Nephron progenitor cell (in vitro differentiated cells): ENCODE data around the gene DEFB132.

Source experiments
- DNase-seq: peaks from one replicate; pipeline ENCODE4 v3.0.0; 2021
- H3K27ac Mint-ChIP-seq: 2 replicates; pipeline ENCODE4 v1.8.0; 2021; ENCODE audit warnings: mild to moderate bottlenecking, moderate library complexity, mixed read lengths
- H3K27me3 Mint-ChIP-seq: 2 replicates; pipeline ENCODE4 v1.8.0; 2021; ENCODE audit warnings: mild to moderate bottlenecking, low read depth, mixed read lengths; ENCODE audit not compliant: poor library complexity
- H3K36me3 Mint-ChIP-seq: 2 replicates; pipeline ENCODE4 v1.8.0; 2021; ENCODE audit warnings: low read depth, mixed read lengths
- H3K4me1 Mint-ChIP-seq: 2 replicates; pipeline ENCODE4 v1.8.0; 2021; ENCODE audit warnings: mixed read lengths
- H3K4me3 Mint-ChIP-seq: 2 replicates; pipeline ENCODE4 v1.8.0; 2021; ENCODE audit warnings: mild to moderate bottlenecking, moderate library complexity, mixed read lengths
- H3K9me3 Mint-ChIP-seq: 2 replicates; pipeline ENCODE4 v1.8.0; 2021; ENCODE audit warnings: mild to moderate bottlenecking, moderate library complexity, mixed read lengths
- TF ChIP-seq, protein P1 (sequence below): fragments of 200-600 bp; sonication (generic); IDR thresholded peaks from 2 replicates; pipeline ENCODE4 v1.5.0; 2021; ENCODE audit warnings: antibody characterized with exemption

DEFB132 gene

DNA sequence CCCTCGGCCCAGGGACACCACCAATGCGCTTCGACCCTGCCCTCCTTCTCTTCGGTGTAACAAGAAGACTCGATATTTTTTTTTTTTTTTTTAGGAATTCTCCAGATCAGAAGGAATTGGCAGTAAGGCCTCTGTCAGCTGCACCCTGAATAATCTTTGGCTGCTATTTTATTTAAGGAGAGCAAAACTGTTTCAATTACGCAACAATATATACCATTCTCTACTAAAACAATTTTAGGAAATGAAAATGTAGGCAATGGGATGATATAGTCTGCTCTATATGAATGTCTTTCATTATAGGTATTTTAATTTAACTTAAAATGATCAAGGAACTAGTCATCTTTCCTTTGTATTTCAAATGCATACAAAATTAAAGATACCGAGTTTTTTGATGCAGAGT lies 53.1 kb downstream of the DEFB132 start:
- DNase-seq: no peak
- TF ChIP-seq, protein P1, sequence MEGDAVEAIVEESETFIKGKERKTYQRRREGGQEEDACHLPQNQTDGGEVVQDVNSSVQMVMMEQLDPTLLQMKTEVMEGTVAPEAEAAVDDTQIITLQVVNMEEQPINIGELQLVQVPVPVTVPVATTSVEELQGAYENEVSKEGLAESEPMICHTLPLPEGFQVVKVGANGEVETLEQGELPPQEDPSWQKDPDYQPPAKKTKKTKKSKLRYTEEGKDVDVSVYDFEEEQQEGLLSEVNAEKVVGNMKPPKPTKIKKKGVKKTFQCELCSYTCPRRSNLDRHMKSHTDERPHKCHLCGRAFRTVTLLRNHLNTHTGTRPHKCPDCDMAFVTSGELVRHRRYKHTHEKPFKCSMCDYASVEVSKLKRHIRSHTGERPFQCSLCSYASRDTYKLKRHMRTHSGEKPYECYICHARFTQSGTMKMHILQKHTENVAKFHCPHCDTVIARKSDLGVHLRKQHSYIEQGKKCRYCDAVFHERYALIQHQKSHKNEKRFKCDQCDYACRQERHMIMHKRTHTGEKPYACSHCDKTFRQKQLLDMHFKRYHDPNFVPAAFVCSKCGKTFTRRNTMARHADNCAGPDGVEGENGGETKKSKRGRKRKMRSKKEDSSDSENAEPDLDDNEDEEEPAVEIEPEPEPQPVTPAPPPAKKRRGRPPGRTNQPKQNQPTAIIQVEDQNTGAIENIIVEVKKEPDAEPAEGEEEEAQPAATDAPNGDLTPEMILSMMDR: no peak
- no peaks in the 10 kb centered on the region for H3K9me3 Mint-ChIP-seq
- no peaks in the 10 kb centered on the region for H3K27me3 Mint-ChIP-seq
- peaks cover 64% of the 10 kb centered on the region for H3K4me1 Mint-ChIP-seq
- peak overlapping the region; percentile 88 for H3K4me3 Mint-ChIP-seq
- H3K36me3 Mint-ChIP-seq: peaks cover 8% of the 10 kb centered on the region
- peak overlapping the region; percentile 99 for H3K27ac Mint-ChIP-seq
